ENCODE data around the gene SLC1A7.

DNA sequence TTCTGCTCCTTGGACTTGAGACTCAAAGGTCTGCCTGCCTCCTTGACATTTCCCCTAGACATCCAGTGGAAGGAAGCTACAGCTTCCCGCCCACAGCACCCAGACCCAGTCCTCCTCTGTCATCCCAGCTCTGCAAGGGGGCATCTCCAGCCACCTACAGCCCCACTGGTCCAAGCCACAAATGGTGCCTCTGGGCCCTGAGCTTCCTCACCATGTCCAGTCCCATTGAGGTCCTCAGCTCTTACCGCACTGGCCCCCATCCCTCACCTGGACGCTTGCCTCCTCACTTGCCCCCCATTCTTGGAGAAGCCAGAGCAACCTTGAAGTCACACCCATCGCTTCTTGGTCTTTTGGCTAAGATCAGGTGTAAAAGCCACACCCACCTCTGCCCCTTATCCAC lies 67.2 kb downstream of the SLC1A7 start:
- TF ChIP-seq EZH2 (IDR thresholded peaks at IDR 0.05; ENCODE audit: borderline replicate concordance, insufficient read depth, low read length, poor library complexity, severe bottlenecking): no peak
- TF ChIP-seq, protein P1, sequence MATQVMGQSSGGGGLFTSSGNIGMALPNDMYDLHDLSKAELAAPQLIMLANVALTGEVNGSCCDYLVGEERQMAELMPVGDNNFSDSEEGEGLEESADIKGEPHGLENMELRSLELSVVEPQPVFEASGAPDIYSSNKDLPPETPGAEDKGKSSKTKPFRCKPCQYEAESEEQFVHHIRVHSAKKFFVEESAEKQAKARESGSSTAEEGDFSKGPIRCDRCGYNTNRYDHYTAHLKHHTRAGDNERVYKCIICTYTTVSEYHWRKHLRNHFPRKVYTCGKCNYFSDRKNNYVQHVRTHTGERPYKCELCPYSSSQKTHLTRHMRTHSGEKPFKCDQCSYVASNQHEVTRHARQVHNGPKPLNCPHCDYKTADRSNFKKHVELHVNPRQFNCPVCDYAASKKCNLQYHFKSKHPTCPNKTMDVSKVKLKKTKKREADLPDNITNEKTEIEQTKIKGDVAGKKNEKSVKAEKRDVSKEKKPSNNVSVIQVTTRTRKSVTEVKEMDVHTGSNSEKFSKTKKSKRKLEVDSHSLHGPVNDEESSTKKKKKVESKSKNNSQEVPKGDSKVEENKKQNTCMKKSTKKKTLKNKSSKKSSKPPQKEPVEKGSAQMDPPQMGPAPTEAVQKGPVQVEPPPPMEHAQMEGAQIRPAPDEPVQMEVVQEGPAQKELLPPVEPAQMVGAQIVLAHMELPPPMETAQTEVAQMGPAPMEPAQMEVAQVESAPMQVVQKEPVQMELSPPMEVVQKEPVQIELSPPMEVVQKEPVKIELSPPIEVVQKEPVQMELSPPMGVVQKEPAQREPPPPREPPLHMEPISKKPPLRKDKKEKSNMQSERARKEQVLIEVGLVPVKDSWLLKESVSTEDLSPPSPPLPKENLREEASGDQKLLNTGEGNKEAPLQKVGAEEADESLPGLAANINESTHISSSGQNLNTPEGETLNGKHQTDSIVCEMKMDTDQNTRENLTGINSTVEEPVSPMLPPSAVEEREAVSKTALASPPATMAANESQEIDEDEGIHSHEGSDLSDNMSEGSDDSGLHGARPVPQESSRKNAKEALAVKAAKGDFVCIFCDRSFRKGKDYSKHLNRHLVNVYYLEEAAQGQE (IDR thresholded peaks at IDR 0.05; ENCODE audit: borderline replicate concordance): no peak
- TF ChIP-seq, protein P2, sequence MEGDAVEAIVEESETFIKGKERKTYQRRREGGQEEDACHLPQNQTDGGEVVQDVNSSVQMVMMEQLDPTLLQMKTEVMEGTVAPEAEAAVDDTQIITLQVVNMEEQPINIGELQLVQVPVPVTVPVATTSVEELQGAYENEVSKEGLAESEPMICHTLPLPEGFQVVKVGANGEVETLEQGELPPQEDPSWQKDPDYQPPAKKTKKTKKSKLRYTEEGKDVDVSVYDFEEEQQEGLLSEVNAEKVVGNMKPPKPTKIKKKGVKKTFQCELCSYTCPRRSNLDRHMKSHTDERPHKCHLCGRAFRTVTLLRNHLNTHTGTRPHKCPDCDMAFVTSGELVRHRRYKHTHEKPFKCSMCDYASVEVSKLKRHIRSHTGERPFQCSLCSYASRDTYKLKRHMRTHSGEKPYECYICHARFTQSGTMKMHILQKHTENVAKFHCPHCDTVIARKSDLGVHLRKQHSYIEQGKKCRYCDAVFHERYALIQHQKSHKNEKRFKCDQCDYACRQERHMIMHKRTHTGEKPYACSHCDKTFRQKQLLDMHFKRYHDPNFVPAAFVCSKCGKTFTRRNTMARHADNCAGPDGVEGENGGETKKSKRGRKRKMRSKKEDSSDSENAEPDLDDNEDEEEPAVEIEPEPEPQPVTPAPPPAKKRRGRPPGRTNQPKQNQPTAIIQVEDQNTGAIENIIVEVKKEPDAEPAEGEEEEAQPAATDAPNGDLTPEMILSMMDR (IDR thresholded peaks at IDR 0.05; ENCODE audit: poor library complexity, severe bottlenecking): no peak
- TF ChIP-seq POLR2AphosphoS5 (IDR thresholded peaks at IDR 0.05): no peak
- no peak for TF ChIP-seq EP300 (conservative IDR thresholded peaks at IDR 0.05; ENCODE audit: poor library complexity, severe bottlenecking)
- no peak for TF ChIP-seq RAD21 (conservative IDR thresholded peaks at IDR 0.05)
- no peak for TF ChIP-seq SMC3 (conservative IDR thresholded peaks at IDR 0.05; ENCODE audit: poor library complexity)
- TF ChIP-seq MXI1 (conservative IDR thresholded peaks at IDR 0.05; ENCODE audit: poor library complexity, severe bottlenecking): no peak
- TF ChIP-seq TAF1 (IDR thresholded peaks at IDR 0.05; ENCODE audit: low read depth): no peak
